Neuronal stem cell (in vitro differentiated cells): ENCODE data around the gene OR4D1.

Source experiments
- DNase-seq: peaks from one replicate; pipeline ENCODE4 v3.0.0-alpha.2; 2013; ENCODE audit warnings: low spot score
- H2AFZ ChIP-seq: one replicate; pipeline ENCODE4 v1.6.1; 2013; ENCODE audit warnings: mild to moderate bottlenecking, low read length, inconsistent platforms
- H2AK5ac ChIP-seq: 2 replicates; pipeline ENCODE4 v1.6.1; 2013; ENCODE audit warnings: low read depth, mild to moderate bottlenecking, inconsistent platforms, low read length, moderate library complexity, mixed read lengths
- H2BK120ac ChIP-seq: 2 replicates; pipeline ENCODE4 v1.6.1; 2013; ENCODE audit warnings: low read depth, mild to moderate bottlenecking, inconsistent platforms, low read length, moderate library complexity, mixed read lengths
- H2BK12ac ChIP-seq: one replicate; pipeline ENCODE4 v1.6.1; 2013; ENCODE audit warnings: low read length, inconsistent platforms
- H2BK15ac ChIP-seq: 2 replicates; pipeline ENCODE4 v1.6.1; 2013; ENCODE audit warnings: mild to moderate bottlenecking, low read length, inconsistent platforms, mixed read lengths
- H2BK5ac ChIP-seq: one replicate; pipeline ENCODE4 v1.6.1; 2013; ENCODE audit warnings: inconsistent platforms, mild to moderate bottlenecking, low read length, moderate library complexity
- H3K14ac ChIP-seq: one replicate; pipeline ENCODE4 v1.6.1; 2013; ENCODE audit warnings: low read length, inconsistent platforms
- H3K18ac ChIP-seq: 2 replicates; pipeline ENCODE4 v1.6.1; 2013; ENCODE audit warnings: low read length, inconsistent platforms
- H3K23ac ChIP-seq: 2 replicates; pipeline ENCODE4 v1.6.1; 2013; ENCODE audit warnings: low read depth, mild to moderate bottlenecking, mixed read lengths, low read length, inconsistent platforms; ENCODE audit not compliant: poor library complexity
- H3K27ac ChIP-seq: replicated peaks from 3 replicates; pipeline ENCODE4 v1.5.1; 2013; ENCODE audit warnings: low read length, inconsistent platforms
- H3K27me3 ChIP-seq, 3 experiments: 2 replicates each; pipeline ENCODE4 v1.6.1; 2013; ENCODE audit warnings: low read length in 3 of 3, mild to moderate bottlenecking in 2 of 3, inconsistent platforms in 1 of 3, low read depth in 1 of 3, mixed read lengths in 1 of 3, moderate library complexity in 1 of 3; ENCODE audit not compliant: control insufficient read depth in 3 of 3, insufficient read depth in 3 of 3
- H3K36me3 ChIP-seq, 2 donors: replicated peaks in 1 of 2; 2 replicates each; pipeline ENCODE4 v1.6.1; 2013; ENCODE audit warnings: low read length in 2 of 2; ENCODE audit not compliant: control insufficient read depth in 2 of 2, insufficient read depth in 2 of 2
- H3K4ac ChIP-seq: 2 replicates; pipeline ENCODE4 v1.6.1; 2013; ENCODE audit warnings: inconsistent platforms, mild to moderate bottlenecking, low read length, moderate library complexity
- H3K4me1 ChIP-seq, 2 donors: 1 replicate in 1 of 2; 2 replicates in 1 of 2; pipeline ENCODE4 v1.6.1; 2013; ENCODE audit warnings: low read length in 2 of 2, low read depth in 1 of 2; ENCODE audit not compliant: control insufficient read depth in 2 of 2, insufficient read depth in 1 of 2
- H3K4me2 ChIP-seq: one replicate; pipeline ENCODE4 v1.6.1; 2013; ENCODE audit warnings: mild to moderate bottlenecking, low read length, inconsistent platforms; ENCODE audit not compliant: insufficient read depth, poor library complexity, severe bottlenecking
- H3K4me3 ChIP-seq, 2 donors: 2 replicates each; pipeline ENCODE4 v1.5.1; 2013; ENCODE audit warnings: low read length in 2 of 2, mild to moderate bottlenecking in 2 of 2, inconsistent platforms in 1 of 2, moderate library complexity in 1 of 2
- H3K79me1 ChIP-seq: one replicate; pipeline ENCODE4 v1.6.1; 2013; ENCODE audit warnings: low read depth, mild to moderate bottlenecking, inconsistent platforms, low read length, moderate library complexity
- H3K9ac ChIP-seq: one replicate; pipeline ENCODE4 v1.6.1; 2013; ENCODE audit warnings: mild to moderate bottlenecking, low read depth, low read length, inconsistent platforms; ENCODE audit not compliant: poor library complexity
- H3K9me3 ChIP-seq, 2 donors: replicated peaks in 1 of 2; 2 replicates each; pipeline versions ENCODE3 to v1.6.1; 2013; ENCODE audit warnings: low read length in 2 of 2, mild to moderate bottlenecking in 2 of 2, inconsistent platforms in 1 of 2, low read depth in 1 of 2, mixed read lengths in 1 of 2, moderate library complexity in 1 of 2; ENCODE audit not compliant: control insufficient read depth in 2 of 2, insufficient read depth in 1 of 2
- H4K8ac ChIP-seq: one replicate; pipeline ENCODE4 v1.6.1; 2013; ENCODE audit warnings: low read depth, mild to moderate bottlenecking, inconsistent platforms, low read length, moderate library complexity
- H4K91ac ChIP-seq: one replicate; pipeline ENCODE4 v1.6.1; 2013; ENCODE audit warnings: low read length, low read depth, mild to moderate bottlenecking, inconsistent platforms; ENCODE audit not compliant: poor library complexity
- WGBS, 2 donors: extraction: QIAGEN DNeasy Blood & Tissue Kit; methylation state at CpG; one replicate each; pipeline ENCODE4 v1.1.7; 2013; ENCODE audit warnings: missing lambda C conversion rate in 2 of 2, mixed read lengths in 1 of 2; ENCODE audit not compliant: insufficient read length in 2 of 2, insufficient replicate concordance in 1 of 2; ENCODE audit errors: extremely low coverage in 2 of 2; 5-methylcytosine and 5-hydroxymethylcytosine counted together

Gene OR4D1

DNA sequence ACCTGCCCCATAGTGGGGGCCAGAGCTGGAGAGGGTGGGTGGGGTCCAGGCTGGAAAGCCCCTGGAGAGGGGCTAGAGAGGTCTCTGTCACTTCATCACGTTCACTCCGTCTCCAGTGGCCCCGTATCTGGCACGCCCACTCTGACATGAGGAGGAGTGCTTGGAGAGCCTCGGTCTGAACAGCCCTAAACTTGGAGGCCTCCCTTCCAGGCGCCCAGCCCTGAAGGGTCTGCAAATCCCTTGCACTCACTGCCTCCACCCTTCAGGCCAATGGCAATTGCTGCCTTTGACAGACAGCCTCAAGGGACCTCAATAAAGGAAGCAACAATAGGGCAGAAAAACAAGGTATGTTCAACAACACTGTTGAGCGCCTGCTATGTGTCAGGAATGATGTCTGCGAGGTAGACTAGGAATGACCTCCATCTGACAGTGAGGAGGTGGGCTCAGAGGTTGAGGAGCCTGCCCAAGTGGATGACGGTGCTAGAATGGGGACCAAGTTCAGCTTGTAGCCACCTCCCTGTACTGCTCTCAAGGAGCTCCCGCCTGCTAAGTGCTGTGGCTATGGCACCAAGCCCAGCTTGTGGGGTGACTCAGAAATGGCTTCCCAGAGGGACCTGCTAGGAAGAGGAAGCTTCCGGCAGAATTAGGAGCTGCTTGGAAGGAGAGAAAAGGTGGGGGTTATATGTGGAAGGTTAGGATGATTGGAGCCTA is 41.4 kb downstream of the OR4D1 start:
- peak overlapping the region; percentile 16 for H3K18ac ChIP-seq
- H3K4me2 ChIP-seq: no peak overlapping the region
- no peak overlapping the region for H3K27ac ChIP-seq
- no peak overlapping the region for H4K8ac ChIP-seq
- H4K91ac ChIP-seq: no peak overlapping the region
- no peak overlapping the region for H2BK5ac ChIP-seq
- no peak overlapping the region for H3K14ac ChIP-seq
- H3K27me3 ChIP-seq: peaks cover 0 to 54% (median 0%) of the 10 kb centered on the region in 3 experiments
- H2AK5ac ChIP-seq: no peak overlapping the region
- H3K9ac ChIP-seq: no peak overlapping the region
- H3K4me1 ChIP-seq: peaks cover 0 to 2% of the 10 kb centered on the region in 2 donors
- DNase-seq: no peak
- no peak overlapping the region for H2BK12ac ChIP-seq
- no peaks in the 10 kb centered on the region for H3K9me3 ChIP-seq
- no peak overlapping the region for H3K4ac ChIP-seq
- no peak overlapping the region for H2BK15ac ChIP-seq
- no peak overlapping the region for H2AFZ ChIP-seq
- H3K4me3 ChIP-seq: peak overlapping the region in 1 of 2 donors; percentile 36
- H3K79me1 ChIP-seq: no peaks in the 10 kb centered on the region
- H2BK120ac ChIP-seq: no peak overlapping the region
- WGBS, 2 donors: no CpG with 5 or more reads among the region's 11 CpGs
- no peaks in the 10 kb centered on the region for H3K36me3 ChIP-seq
- H3K23ac ChIP-seq: no peak overlapping the region

DNA sequence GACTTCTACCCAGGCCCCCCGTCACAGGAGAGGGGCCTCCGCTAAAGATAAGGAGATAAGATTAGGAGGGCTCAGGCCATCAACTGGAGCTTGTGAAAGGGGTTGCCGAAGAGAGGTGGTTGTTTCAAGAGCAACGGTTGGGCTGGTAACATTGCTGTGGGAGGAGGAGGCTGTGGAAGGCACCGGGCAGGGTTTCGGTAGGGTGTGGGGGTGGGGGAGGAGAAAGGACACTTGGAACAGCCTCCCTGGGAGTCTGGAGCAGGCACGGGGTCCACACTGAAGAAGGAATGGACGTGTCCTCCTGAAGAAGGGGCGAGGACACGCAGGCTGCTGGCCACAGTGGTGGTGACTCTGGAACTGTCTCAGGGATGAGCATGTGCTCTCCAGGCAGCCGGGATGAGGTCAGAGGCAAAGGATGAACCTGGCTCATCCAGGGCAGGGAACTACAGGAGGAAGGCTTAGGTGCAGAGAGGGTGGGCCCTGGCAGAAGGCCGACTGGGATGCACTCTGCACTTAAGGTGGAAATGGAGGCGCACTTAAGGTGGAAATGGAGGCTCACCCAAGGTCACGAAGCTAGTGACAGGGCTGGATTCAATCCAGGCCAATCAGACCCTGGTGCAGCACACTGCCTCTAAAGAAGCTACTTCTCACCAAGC is 43.2 kb downstream of the OR4D1 start:
- Histone ChIP-seq H3K4ac (no peak overlapping the region), H2AK5ac (no peak overlapping the region), H2AFZ (no peak overlapping the region), H2BK120ac (peak overlapping the region; percentile 53), H4K8ac (no peak overlapping the region), H3K4me3 (peak overlapping the region in 1 of 2 donors; percentile 40), H2BK12ac (no peak overlapping the region), H3K36me3 (no peaks in the 10 kb centered on the region), H3K4me1 (no peaks in the 10 kb centered on the region), H3K18ac (no peak overlapping the region), H3K79me1 (no peaks in the 10 kb centered on the region), H3K14ac (no peak overlapping the region), H3K23ac (no peak overlapping the region), H3K4me2 (no peak overlapping the region), H3K27ac (no peak overlapping the region), H3K27me3 (peaks cover 0 to 43% (median 0%) of the 10 kb centered on the region in 3 experiments), H4K91ac (no peak overlapping the region), H2BK5ac (no peak overlapping the region), H3K9ac (no peak overlapping the region), H3K9me3 (no peaks in the 10 kb centered on the region), H2BK15ac (no peak overlapping the region)
- DNase-seq: no peak
- no CpG with 5 or more reads among the region's 14 CpGs for WGBS, 2 donors

DNA sequence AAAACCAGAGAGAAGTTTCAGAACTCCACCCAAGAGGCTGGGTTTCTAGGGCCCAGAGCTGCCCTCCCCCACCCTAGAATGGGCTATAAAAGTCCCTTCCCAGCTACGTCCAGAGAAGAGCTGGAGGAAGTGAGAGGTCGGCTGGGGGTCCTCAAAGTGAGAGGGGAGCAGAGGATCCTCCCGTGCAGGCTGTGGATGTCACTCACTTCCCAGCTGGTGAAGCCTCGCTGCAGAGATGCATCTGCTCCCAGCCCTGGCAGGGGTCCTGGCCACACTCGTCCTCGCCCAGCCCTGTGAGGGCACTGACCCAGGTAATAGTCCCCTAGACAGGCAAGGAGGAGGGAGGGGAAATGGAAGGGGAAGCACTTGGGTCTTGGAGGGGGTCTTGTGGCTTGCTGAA is 44.4 kb downstream of the OR4D1 start, which contains the start of gene EPX:
TSS of gene EPX (plus strand) at position 115 of the 400 bp plus-strand sequence. CDS start at position 236, 121 bp downstream.
- H2BK120ac ChIP-seq: no peak within 1 kb of the TSS
- no peak within 1 kb of the TSS for H3K9ac ChIP-seq
- no peak within 1 kb of the TSS for H2AK5ac ChIP-seq
- peak within 1 kb of the TSS; percentile 48 for H3K18ac ChIP-seq
- H2BK15ac ChIP-seq: no peak within 1 kb of the TSS
- H4K91ac ChIP-seq: no peak within 1 kb of the TSS
- H2BK5ac ChIP-seq: no peak within 1 kb of the TSS
- H3K23ac ChIP-seq: peak within 1 kb of the TSS; percentile 47
- no peaks in the 10 kb centered on the region for H3K79me1 ChIP-seq
- WGBS, 2 donors: no CpG with 5 or more reads among the region's 6 CpGs
- H3K4me1 ChIP-seq: no peaks in the 10 kb centered on the region
- H3K9me3 ChIP-seq: no peaks in the 10 kb centered on the region
- no peaks in the 10 kb centered on the region for H3K36me3 ChIP-seq
- no peak within 1 kb of the TSS for H3K4me2 ChIP-seq
- peaks cover 0 to 36% (median 0%) of the 10 kb centered on the region in 3 experiments for H3K27me3 ChIP-seq
- no peak within 1 kb of the TSS for H2AFZ ChIP-seq
- H2BK12ac ChIP-seq: no peak within 1 kb of the TSS
- H3K27ac ChIP-seq: no peak within 1 kb of the TSS
- no peak within 1 kb of the TSS for H3K4ac ChIP-seq
- H4K8ac ChIP-seq: no peak within 1 kb of the TSS
- H3K14ac ChIP-seq: no peak within 1 kb of the TSS
- DNase-seq: no peak
- H3K4me3 ChIP-seq: peak within 1 kb of the TSS in 1 of 2 donors; percentile 40

DNA sequence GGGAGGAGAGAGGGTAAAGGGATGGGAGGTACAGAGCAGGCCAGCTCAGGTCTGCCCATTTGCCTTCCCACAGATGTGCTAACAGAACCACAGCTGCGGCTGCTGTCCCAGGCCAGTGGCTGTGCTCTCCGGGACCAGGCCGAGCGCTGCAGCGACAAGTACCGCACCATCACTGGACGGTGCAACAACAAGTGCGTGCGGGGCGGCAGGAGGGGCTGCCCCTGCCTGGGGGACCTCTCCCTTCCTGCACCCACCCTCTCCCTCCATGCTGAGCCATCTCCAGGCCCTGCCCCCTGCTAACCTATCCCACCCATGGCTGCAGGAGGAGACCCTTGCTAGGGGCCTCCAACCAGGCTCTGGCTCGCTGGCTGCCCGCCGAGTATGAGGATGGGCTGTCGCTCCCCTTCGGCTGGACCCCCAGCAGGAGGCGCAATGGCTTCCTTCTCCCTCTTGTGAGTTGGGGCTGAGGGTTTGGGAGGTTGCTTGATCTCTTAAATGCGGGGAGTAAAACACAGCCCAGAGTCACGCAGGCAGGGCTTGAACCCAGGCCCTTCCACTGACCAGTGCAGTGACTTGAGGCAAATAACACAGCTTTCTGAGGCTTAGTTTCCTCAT is 45.6 kb downstream of the OR4D1 start:
- Histone ChIP-seq H2BK12ac (no peak overlapping the region), H4K8ac (no peak overlapping the region), H3K4me2 (no peak overlapping the region), H3K23ac (peak overlapping the region; percentile 47), H3K9ac (no peak overlapping the region), H2BK120ac (no peak overlapping the region), H4K91ac (no peak overlapping the region), H2AFZ (no peak overlapping the region), H3K14ac (no peak overlapping the region), H3K27me3 (peaks cover 0 to 37% (median 0%) of the 10 kb centered on the region in 3 experiments), H2AK5ac (no peak overlapping the region), H3K9me3 (no peaks in the 10 kb centered on the region), H3K4me3 (no peak overlapping the region), H3K4ac (no peak overlapping the region), H3K36me3 (no peaks in the 10 kb centered on the region), H3K27ac (no peak overlapping the region), H2BK15ac (no peak overlapping the region), H3K79me1 (no peaks in the 10 kb centered on the region), H3K4me1 (no peaks in the 10 kb centered on the region), H2BK5ac (no peak overlapping the region), H3K18ac (no peak overlapping the region)
- no peak for DNase-seq
- WGBS, 2 donors: no CpG with 5 or more reads among the region's 18 CpGs
